SK-N-SH (cell line): ENCODE data around the gene MUC5AC. TPM values are rescaled to one million over a fixed set of nuclear protein-coding genes. Genes with fewer than 3 reads are reported as not detected.

ENCODE experiments used
- CTCF ChIA-PET: fragments of 300-600, 350-600 bp; formaldehyde crosslinking; extraction: SDS; loops from one replicate; lab custom pipeline; 2021; lab: Yijun Ruan, JAX
- POLR2A ChIA-PET: fragments of 350-600 bp; sonication (Branson Sonifier 250); formaldehyde crosslinking; extraction: SDS; loops from one replicate; lab custom pipeline; 2020; ENCODE audit warnings: antibody characterized with exemption, inconsistent platforms; lab: Yijun Ruan, JAX
- DNase-seq: peaks from one replicate; pipeline ENCODE4 v3.0.0; 2012
- H2AFZ ChIP-seq: fragments of 200-600 bp; sonication (generic); 2 replicates; pipeline ENCODE4 v1.8.1; 2016; ENCODE audit warnings: antibody characterized with exemption, mild to moderate bottlenecking, low read depth
- H3F3A ChIP-seq: fragments of 200-600 bp; sonication (generic); replicated peaks from 2 replicates; pipeline ENCODE3; 2016; ENCODE audit warnings: antibody characterized with exemption, mild to moderate bottlenecking; ENCODE audit not compliant: insufficient read depth
- H3K27ac ChIP-seq, 2 experiments: fragments of 200-500 bp in 1 of 2; fragments of 200-600 bp in 1 of 2; sonication (Bioruptor generic) in 1 of 2; sonication (generic), shearing (Covaris generic) in 1 of 2; 2 replicates each; pipeline versions ENCODE4 v1.5.1 to v1.6.1; 2014 to 2016; ENCODE audit warnings: low read depth in 2 of 2, inconsistent platforms in 1 of 2, low read length in 1 of 2, mild to moderate bottlenecking in 1 of 2, mixed read lengths in 1 of 2
- H3K27me3 ChIP-seq: fragments of 200-600 bp; sonication (generic), shearing (Covaris generic); 2 replicates; pipeline ENCODE4 v1.6.1; 2016; ENCODE audit warnings: mixed run types; ENCODE audit not compliant: insufficient read depth
- H3K36me3 ChIP-seq, 2 experiments: fragments of 200-500 bp in 1 of 2; fragments of 200-600 bp in 1 of 2; sonication (Bioruptor generic) in 1 of 2; sonication (generic) in 1 of 2; replicated peaks in 1 of 2; 2 replicates each; pipeline versions ENCODE3 to v1.5.1; 2014 to 2016; ENCODE audit warnings: low read length in 1 of 2, mild to moderate bottlenecking in 1 of 2; ENCODE audit not compliant: insufficient read depth in 2 of 2, control insufficient read depth in 1 of 2
- H3K4me1 ChIP-seq, 2 experiments: fragments of 200-500 bp in 1 of 2; fragments of 200-600 bp in 1 of 2; sonication (Bioruptor generic) in 1 of 2; sonication (generic), shearing (Covaris generic) in 1 of 2; 2 replicates each; pipeline versions ENCODE4 v1.5.1 to v1.6.1; 2014 to 2016; ENCODE audit warnings: low read depth in 1 of 2, low read length in 1 of 2, mixed run types in 1 of 2; ENCODE audit not compliant: insufficient read depth in 2 of 2, control insufficient read depth in 1 of 2
- H3K4me2 ChIP-seq: fragments of 200-600 bp; sonication (generic), shearing (Covaris generic); 2 replicates; pipeline ENCODE4 v1.6.1; 2017; ENCODE audit warnings: mixed run types
- H3K4me3 ChIP-seq, 2 experiments: fragments of 200-500 bp in 1 of 2; fragments of 200-600 bp in 1 of 2; sonication (Bioruptor generic) in 1 of 2; sonication (generic), shearing (Covaris generic) in 1 of 2; 2 replicates each; pipeline versions ENCODE4 v1.5.1 to v1.8.1; 2014 to 2016; ENCODE audit warnings: low read depth in 2 of 2, inconsistent platforms in 1 of 2, low read length in 1 of 2, mild to moderate bottlenecking in 1 of 2, mixed read lengths in 1 of 2, moderate library complexity in 1 of 2
- H3K79me2 ChIP-seq: fragments of 200-600 bp; sonication (generic); 2 replicates; pipeline ENCODE4 v1.8.1; 2017; ENCODE audit warnings: mild to moderate bottlenecking; ENCODE audit not compliant: insufficient read depth
- H3K9ac ChIP-seq: fragments of 200-600 bp; sonication (generic); 2 replicates; pipeline ENCODE4 v1.6.1; 2017; ENCODE audit warnings: mixed run types
- H3K9me2 ChIP-seq: fragments of 200-600 bp; sonication (generic); 2 replicates; pipeline ENCODE4 v1.6.1; 2017; ENCODE audit warnings: mixed run types
- H3K9me3 ChIP-seq: fragments of 200-600 bp; sonication (generic); 2 replicates; pipeline ENCODE4 v1.6.1; 2017; ENCODE audit warnings: mixed run types, mild to moderate bottlenecking, moderate library complexity
- H4K20me1 ChIP-seq: fragments of 200-600 bp; sonication (generic); 2 replicates; pipeline ENCODE4 v1.6.1; 2017; ENCODE audit warnings: mild to moderate bottlenecking, mixed run types; ENCODE audit not compliant: insufficient read depth
- EP300 ChIP-seq, 2 experiments: IDR thresholded peaks; 2 replicates each; pipeline versions ENCODE4 v1.4.0 to v1.6.1; 2012; ENCODE audit warnings: borderline replicate concordance in 1 of 2, low read depth in 1 of 2, low read length in 1 of 2
- EZH2phosphoT487 ChIP-seq: fragments of 200-600 bp; sonication (generic); IDR thresholded peaks from 2 replicates; pipeline ENCODE4 v1.6.1; 2017; ENCODE audit warnings: low read depth, mixed run types, mild to moderate bottlenecking, antibody characterized with exemption, moderate library complexity, borderline replicate concordance
- FOXM1 ChIP-seq: IDR thresholded peaks from 2 replicates; pipeline ENCODE4 v1.4.0; 2012; ENCODE audit warnings: low read depth, mild to moderate bottlenecking
- JUND ChIP-seq: IDR thresholded peaks from 2 replicates; pipeline ENCODE4 v1.4.0; 2012
- MXI1 ChIP-seq: IDR thresholded peaks from 2 replicates; pipeline ENCODE4 v1.6.1; 2012; ENCODE audit warnings: mild to moderate bottlenecking, low read depth, low read length, improper control_type of control experiment
- NFIC ChIP-seq: IDR thresholded peaks from 2 replicates; pipeline ENCODE4 v1.4.0; 2012; ENCODE audit warnings: borderline replicate concordance
- NRF1 ChIP-seq: IDR thresholded peaks from 2 replicates; pipeline ENCODE4 v1.6.1; 2012; ENCODE audit warnings: low read depth, mild to moderate bottlenecking, low read length
- POLR2AphosphoS5 ChIP-seq: IDR thresholded peaks from 2 replicates; pipeline ENCODE4 v1.6.1; 2012; ENCODE audit warnings: low read depth, low read length
- RXRA ChIP-seq: IDR thresholded peaks from 2 replicates; pipeline ENCODE4 v1.4.0; 2012; ENCODE audit warnings: low read depth, mild to moderate bottlenecking, borderline replicate concordance
- SMC3 ChIP-seq: IDR thresholded peaks from 2 replicates; pipeline ENCODE4 v1.6.1; 2012; ENCODE audit warnings: low read depth, low read length, improper control_type of control experiment
- WGBS: methylation state at CpG from one replicate; pipeline ENCODE4 v1.1.6; 2017; ENCODE audit warnings: low lambda C conversion rate; 5-methylcytosine and 5-hydroxymethylcytosine counted together
- polyA plus RNA-seq, 3 experiments: library from polyadenylated mRNA; depleted of rRNA; stranded (reverse); fragments of >200 nt; gene quantifications; 2 replicates each; pipeline ENCODE4 v1.2.3, GENCODE V29; 2012
- TF ChIP-seq, protein P1 (sequence below): IDR thresholded peaks from 2 replicates; pipeline ENCODE4 v1.4.0; 2012; ENCODE audit warnings: low read depth, borderline replicate concordance
- TF ChIP-seq, protein P2 (sequence below): fragments of 150-350 bp; IDR thresholded peaks from 2 replicates; pipeline ENCODE4 v1.6.1; 2016; ENCODE audit warnings: mild to moderate bottlenecking, low read depth, low read length
- TF ChIP-seq, protein P3 (sequence below): IDR thresholded peaks from 2 replicates; pipeline ENCODE4 v1.6.1; 2012; ENCODE audit warnings: mild to moderate bottlenecking, low read depth, low read length, moderate library complexity

Gene MUC5AC
- polyA plus RNA-seq, 1 of the 3 experiments (the other 2 are of a cell fraction) = not detected

GRCh38 chr11:1174441-1175370 is 17.0 kb downstream of the MUC5AC start:
- H3K9me3 ChIP-seq = no peaks in the 10 kb centered on the region
- no peaks in the 10 kb centered on the region for H4K20me1 ChIP-seq
- no peak for TF ChIP-seq SMC3
- no peak for TF ChIP-seq EP300 (IDR thresholded peaks at IDR 0.05; ENCODE audit: borderline replicate concordance in 1 of 2, low read depth in 1 of 2, low read length in 1 of 2)
- H3F3A ChIP-seq = peaks cover 4% of the 10 kb centered on the region
- no peaks in the 10 kb centered on the region for H3K9me2 ChIP-seq
- H3K36me3 ChIP-seq = no peaks in the 10 kb centered on the region
- no peaks in the 10 kb centered on the region for H3K27me3 ChIP-seq
- no peak overlapping the region for H3K4me2 ChIP-seq
- H3K4me3 ChIP-seq = no peak overlapping the region
- H3K4me1 ChIP-seq = no peaks in the 10 kb centered on the region
- H3K27ac ChIP-seq = no peak overlapping the region
- H2AFZ ChIP-seq = no peak overlapping the region
- H3K79me2 ChIP-seq = no peaks in the 10 kb centered on the region
- no peak for DNase-seq
- WGBS = 77% methylated on average over 20 of the region's 39 CpGs
- no peak overlapping the region for H3K9ac ChIP-seq
- ChIA-PET CTCF (interaction anchor here (1.1 kb wide), 1 partner anchor 58 kb away, joined by 3 read pairs; no protein-coding TSS in a partner anchor), POLR2A (no interaction called here)

DNA sequence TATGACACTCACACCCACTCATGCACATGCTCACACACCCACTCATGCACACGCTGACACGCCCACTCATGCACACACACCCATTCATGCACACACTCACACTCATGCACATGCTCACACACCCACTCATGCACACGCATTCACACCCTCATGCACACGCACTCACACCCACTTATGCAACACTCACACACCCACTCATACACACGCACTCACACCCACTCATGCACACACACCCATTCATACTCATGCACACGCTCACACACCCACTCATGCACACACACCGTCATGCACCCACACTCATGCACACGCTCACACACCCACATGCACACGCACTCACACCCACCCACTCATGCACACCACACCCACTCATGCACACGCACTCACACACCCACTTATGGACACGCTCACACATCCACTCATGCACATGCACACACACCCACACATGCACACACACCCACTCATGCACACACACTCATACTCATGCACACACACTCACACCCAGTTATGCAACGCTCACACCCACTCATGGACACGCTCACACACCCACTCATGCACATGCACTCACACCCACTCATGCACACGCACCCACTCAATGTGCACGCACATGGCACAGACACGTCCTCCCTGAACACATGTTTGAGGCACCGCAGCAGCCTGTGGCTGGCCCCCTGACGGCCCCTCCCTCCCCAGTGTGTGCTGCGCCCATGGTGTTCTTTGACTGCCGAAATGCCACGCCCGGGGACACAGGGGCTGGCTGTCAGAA is 17.9 kb downstream of the MUC5AC start:
- TF ChIP-seq, protein P1, sequence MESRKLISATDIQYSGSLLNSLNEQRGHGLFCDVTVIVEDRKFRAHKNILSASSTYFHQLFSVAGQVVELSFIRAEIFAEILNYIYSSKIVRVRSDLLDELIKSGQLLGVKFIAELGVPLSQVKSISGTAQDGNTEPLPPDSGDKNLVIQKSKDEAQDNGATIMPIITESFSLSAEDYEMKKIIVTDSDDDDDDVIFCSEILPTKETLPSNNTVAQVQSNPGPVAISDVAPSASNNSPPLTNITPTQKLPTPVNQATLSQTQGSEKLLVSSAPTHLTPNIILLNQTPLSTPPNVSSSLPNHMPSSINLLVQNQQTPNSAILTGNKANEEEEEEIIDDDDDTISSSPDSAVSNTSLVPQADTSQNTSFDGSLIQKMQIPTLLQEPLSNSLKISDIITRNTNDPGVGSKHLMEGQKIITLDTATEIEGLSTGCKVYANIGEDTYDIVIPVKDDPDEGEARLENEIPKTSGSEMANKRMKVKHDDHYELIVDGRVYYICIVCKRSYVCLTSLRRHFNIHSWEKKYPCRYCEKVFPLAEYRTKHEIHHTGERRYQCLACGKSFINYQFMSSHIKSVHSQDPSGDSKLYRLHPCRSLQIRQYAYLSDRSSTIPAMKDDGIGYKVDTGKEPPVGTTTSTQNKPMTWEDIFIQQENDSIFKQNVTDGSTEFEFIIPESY = no peak
- TF ChIP-seq, protein P2, sequence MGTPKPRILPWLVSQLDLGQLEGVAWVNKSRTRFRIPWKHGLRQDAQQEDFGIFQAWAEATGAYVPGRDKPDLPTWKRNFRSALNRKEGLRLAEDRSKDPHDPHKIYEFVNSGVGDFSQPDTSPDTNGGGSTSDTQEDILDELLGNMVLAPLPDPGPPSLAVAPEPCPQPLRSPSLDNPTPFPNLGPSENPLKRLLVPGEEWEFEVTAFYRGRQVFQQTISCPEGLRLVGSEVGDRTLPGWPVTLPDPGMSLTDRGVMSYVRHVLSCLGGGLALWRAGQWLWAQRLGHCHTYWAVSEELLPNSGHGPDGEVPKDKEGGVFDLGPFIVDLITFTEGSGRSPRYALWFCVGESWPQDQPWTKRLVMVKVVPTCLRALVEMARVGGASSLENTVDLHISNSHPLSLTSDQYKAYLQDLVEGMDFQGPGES = no peak
- TF ChIP-seq NRF1 (no peak), POLR2AphosphoS5 (no peak), EZH2phosphoT487 (no peak), SMC3 (no peak), FOXM1 (no peak), JUND (no peak), MXI1 (no peak), RXRA (no peak), EP300 (IDR thresholded peaks at IDR 0.05; ENCODE audit: borderline replicate concordance in 1 of 2, low read depth in 1 of 2, low read length in 1 of 2) (no peak), NFIC (no peak)
- TF ChIP-seq, protein P3, sequence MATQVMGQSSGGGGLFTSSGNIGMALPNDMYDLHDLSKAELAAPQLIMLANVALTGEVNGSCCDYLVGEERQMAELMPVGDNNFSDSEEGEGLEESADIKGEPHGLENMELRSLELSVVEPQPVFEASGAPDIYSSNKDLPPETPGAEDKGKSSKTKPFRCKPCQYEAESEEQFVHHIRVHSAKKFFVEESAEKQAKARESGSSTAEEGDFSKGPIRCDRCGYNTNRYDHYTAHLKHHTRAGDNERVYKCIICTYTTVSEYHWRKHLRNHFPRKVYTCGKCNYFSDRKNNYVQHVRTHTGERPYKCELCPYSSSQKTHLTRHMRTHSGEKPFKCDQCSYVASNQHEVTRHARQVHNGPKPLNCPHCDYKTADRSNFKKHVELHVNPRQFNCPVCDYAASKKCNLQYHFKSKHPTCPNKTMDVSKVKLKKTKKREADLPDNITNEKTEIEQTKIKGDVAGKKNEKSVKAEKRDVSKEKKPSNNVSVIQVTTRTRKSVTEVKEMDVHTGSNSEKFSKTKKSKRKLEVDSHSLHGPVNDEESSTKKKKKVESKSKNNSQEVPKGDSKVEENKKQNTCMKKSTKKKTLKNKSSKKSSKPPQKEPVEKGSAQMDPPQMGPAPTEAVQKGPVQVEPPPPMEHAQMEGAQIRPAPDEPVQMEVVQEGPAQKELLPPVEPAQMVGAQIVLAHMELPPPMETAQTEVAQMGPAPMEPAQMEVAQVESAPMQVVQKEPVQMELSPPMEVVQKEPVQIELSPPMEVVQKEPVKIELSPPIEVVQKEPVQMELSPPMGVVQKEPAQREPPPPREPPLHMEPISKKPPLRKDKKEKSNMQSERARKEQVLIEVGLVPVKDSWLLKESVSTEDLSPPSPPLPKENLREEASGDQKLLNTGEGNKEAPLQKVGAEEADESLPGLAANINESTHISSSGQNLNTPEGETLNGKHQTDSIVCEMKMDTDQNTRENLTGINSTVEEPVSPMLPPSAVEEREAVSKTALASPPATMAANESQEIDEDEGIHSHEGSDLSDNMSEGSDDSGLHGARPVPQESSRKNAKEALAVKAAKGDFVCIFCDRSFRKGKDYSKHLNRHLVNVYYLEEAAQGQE = no peak
- Histone ChIP-seq H2AFZ (no peak overlapping the region), H3K4me3 (no peak overlapping the region), H4K20me1 (no peaks in the 10 kb centered on the region), H3K79me2 (no peaks in the 10 kb centered on the region), H3K4me2 (no peak overlapping the region), H3K9me3 (no peaks in the 10 kb centered on the region), H3K27ac (no peak overlapping the region), H3K9ac (no peak overlapping the region), H3K36me3 (no peaks in the 10 kb centered on the region), H3K27me3 (no peaks in the 10 kb centered on the region), H3K9me2 (no peaks in the 10 kb centered on the region), H3F3A (peaks cover 4% of the 10 kb centered on the region), H3K4me1 (no peaks in the 10 kb centered on the region)
- ChIA-PET CTCF (no interaction called here), POLR2A (no interaction called here)
- DNase-seq = no peak
- WGBS = 66% methylated on average over 18 of the region's 22 CpGs
